ENCODE data around the gene CSRNP3. TPM values are rescaled to one million over a fixed set of nuclear protein-coding genes. Genes with fewer than 3 reads are reported as not detected.

Gene CSRNP3
- total RNA-seq, 4 donors from 2014 or later: 1.0 to 44.1 (median 4.3) TPM

GRCh38 chr2:165596788-165597187, 127.3 kb downstream of the CSRNP3 start:
- intact Hi-C loops (cut with DNase I; ENCODE audit: low total_unique reads): no loop called here
- Histone ChIP-seq H3K4me1 (no peaks in the 10 kb centered on the region), H3K27me3 (no peaks in the 10 kb centered on the region), H3K36me3 (no peaks in the 10 kb centered on the region), H3K27ac (no peak overlapping the region), H3K9me3 (no peaks in the 10 kb centered on the region), H3K4me3 (no peak overlapping the region)
- no peak for TF ChIP-seq CTCF (IDR thresholded peaks at IDR 0.05)
- TF ChIP-seq POLR2A (IDR thresholded peaks at IDR 0.05): no peak
- DNase-seq: no peak

- no peaks in the 10 kb centered on the region for H3K27me3 ChIP-seq
- no peaks in the 10 kb centered on the region for H3K36me3 ChIP-seq
- intact Hi-C loops (cut with DNase I; ENCODE audit: low total_unique reads): no loop called here
- no peak overlapping the region for H3K4me3 ChIP-seq
- TF ChIP-seq POLR2A (IDR thresholded peaks at IDR 0.05) (no peak), CTCF (IDR thresholded peaks at IDR 0.05) (no peak)
- no peaks in the 10 kb centered on the region for H3K4me1 ChIP-seq
- H3K27ac ChIP-seq: no peak overlapping the region
- no peaks in the 10 kb centered on the region for H3K9me3 ChIP-seq
- DNase-seq: no peak
Measured at GRCh38 chr2:165601065-165601830, 131.8 kb downstream of the CSRNP3 start.

GRCh38 chr2:165601928-165602521, 132.5 kb downstream of the CSRNP3 start:
- no peak overlapping the region for H3K27ac ChIP-seq
- no peaks in the 10 kb centered on the region for H3K9me3 ChIP-seq
- intact Hi-C loops (cut with DNase I; ENCODE audit: low total_unique reads): no loop called here
- no peak for DNase-seq
- H3K4me3 ChIP-seq: no peak overlapping the region
- H3K27me3 ChIP-seq: no peaks in the 10 kb centered on the region
- no peaks in the 10 kb centered on the region for H3K36me3 ChIP-seq
- TF ChIP-seq POLR2A (IDR thresholded peaks at IDR 0.05): no peak
- TF ChIP-seq CTCF (IDR thresholded peaks at IDR 0.05): no peak
- H3K4me1 ChIP-seq: no peaks in the 10 kb centered on the region

- H3K4me3 ChIP-seq: no peak overlapping the region
- H3K27ac ChIP-seq: no peak overlapping the region
- no peaks in the 10 kb centered on the region for H3K4me1 ChIP-seq
- no peaks in the 10 kb centered on the region for H3K27me3 ChIP-seq
- no peak for TF ChIP-seq POLR2A (IDR thresholded peaks at IDR 0.05)
- intact Hi-C loops (cut with DNase I; ENCODE audit: low total_unique reads): no loop called here
- peaks cover 0 to 3% of the 10 kb centered on the region in 2 donors for H3K36me3 ChIP-seq
- no peak for DNase-seq
- H3K9me3 ChIP-seq: no peaks in the 10 kb centered on the region
Measured at GRCh38 chr2:165609672-165610071, 140.2 kb downstream of the CSRNP3 start.

- H3K36me3 ChIP-seq: peaks cover 0 to 3% of the 10 kb centered on the region in 2 donors
Measured at GRCh38 chr2:165610591-165611029, 141.1 kb downstream of the CSRNP3 start.

More at GRCh38 chr2:165610591-165611029, 141.1 kb downstream of the CSRNP3 start:
- Histone ChIP-seq H3K4me3 (no peak overlapping the region), H3K27ac (no peak overlapping the region), H3K4me1 (no peaks in the 10 kb centered on the region), H3K9me3 (no peaks in the 10 kb centered on the region), H3K27me3 (no peaks in the 10 kb centered on the region)
- intact Hi-C loops (cut with DNase I; ENCODE audit: low total_unique reads): no loop called here
- DNase-seq: no peak
- TF ChIP-seq POLR2A (IDR thresholded peaks at IDR 0.05): no peak
- TF ChIP-seq CTCF (IDR thresholded peaks at IDR 0.05): no peak

Data from uterus (tissue), 4 donors.